CD8-positive, alpha-beta memory T cell (primary cell): ENCODE measurements around the gene LPP. TPM values are rescaled to one million over a fixed set of nuclear protein-coding genes. Genes with fewer than 3 reads are reported as not detected.

Source experiments
- CTCF ChIA-PET: fragments of 350-600 bp; sonication (Branson Sonifier 250); formaldehyde crosslinking; loops from one replicate; lab custom pipeline; 2021; ENCODE audit warnings: antibody characterized with exemption; lab: Charles Lee
- POLR2A ChIA-PET: fragments of 350-600 bp; sonication (Branson Sonifier 250); formaldehyde crosslinking; loops from one replicate; lab custom pipeline; 2021; ENCODE audit warnings: antibody characterized with exemption; lab: Charles Lee
- DNase-seq, 5 donors: peaks; one replicate each; pipeline versions ENCODE4 v3.0.0 to v3.0.0-alpha.2; 2020 to 2022; ENCODE audit warnings: mixed read lengths in 1 of 5
- H3K27ac ChIP-seq: one replicate; pipeline ENCODE4 v1.7.0; 2013; ENCODE audit warnings: low read depth, mild to moderate bottlenecking, low read length, moderate library complexity
- H3K27me3 ChIP-seq: 2 replicates; pipeline ENCODE4 v1.7.0; 2013; ENCODE audit warnings: low read length, mild to moderate bottlenecking; ENCODE audit not compliant: insufficient read depth, poor library complexity, severe bottlenecking
- H3K36me3 ChIP-seq: 2 replicates; pipeline ENCODE4 v1.7.0; 2013; ENCODE audit warnings: mild to moderate bottlenecking, low read length, moderate library complexity; ENCODE audit not compliant: insufficient read depth
- H3K4me1 ChIP-seq: 2 replicates; pipeline ENCODE4 v1.7.0; 2013; ENCODE audit warnings: mild to moderate bottlenecking, low read length, moderate library complexity; ENCODE audit not compliant: insufficient read depth
- H3K4me3 ChIP-seq: 2 replicates; pipeline ENCODE4 v1.7.0; 2013; ENCODE audit warnings: mild to moderate bottlenecking, low read length
- H3K9me3 ChIP-seq: 2 replicates; pipeline ENCODE4 v1.7.0; 2013; ENCODE audit warnings: mild to moderate bottlenecking, low read length
- H3K27ac Mint-ChIP-seq, 8 donors: one replicate each; pipeline ENCODE4 v1.8.0; 2020 to 2021; ENCODE audit warnings: mixed read lengths in 8 of 8, mild to moderate bottlenecking in 6 of 8, inconsistent platforms in 3 of 8, moderate library complexity in 3 of 8
- H3K27me3 Mint-ChIP-seq, 2 donors: one replicate each; pipeline ENCODE4 v1.8.0; 2020 to 2021; ENCODE audit warnings: mixed read lengths in 2 of 2, mild to moderate bottlenecking in 1 of 2, moderate library complexity in 1 of 2
- H3K36me3 Mint-ChIP-seq, 3 donors: one replicate each; pipeline ENCODE4 v1.8.0; 2020 to 2021; ENCODE audit warnings: mixed read lengths in 3 of 3, inconsistent platforms in 1 of 3, mild to moderate bottlenecking in 1 of 3
- H3K4me1 Mint-ChIP-seq, 3 donors: one replicate each; pipeline ENCODE4 v1.8.0; 2020 to 2021; ENCODE audit warnings: mixed read lengths in 3 of 3, inconsistent platforms in 1 of 3, mild to moderate bottlenecking in 1 of 3
- H3K4me3 Mint-ChIP-seq, 7 donors: one replicate each; pipeline ENCODE4 v1.8.0; 2020 to 2021; ENCODE audit warnings: mixed read lengths in 7 of 7, mild to moderate bottlenecking in 6 of 7, moderate library complexity in 4 of 7, inconsistent platforms in 2 of 7
- H3K9me3 Mint-ChIP-seq, 5 donors: one replicate each; pipeline ENCODE4 v1.8.0; 2020 to 2022; ENCODE audit warnings: mixed read lengths in 5 of 5, mild to moderate bottlenecking in 3 of 5, moderate library complexity in 2 of 5, inconsistent platforms in 1 of 5
- polyA plus RNA-seq: library from polyadenylated mRNA; unstranded; fragments of 300-500 nt; fragmentation: Illumina TruSeq; gene quantifications from one replicate; pipeline ENCODE4 v1.2.3, GENCODE V29; 2021
- total RNA-seq, 2 experiments: library from RNA; stranded (reverse); gene quantifications; one replicate each; pipeline ENCODE4 v1.2.3, GENCODE V29; 2021

Gene LPP
- total and polyA plus RNA-seq, 3 experiments from 2014 or later, result 13.4 to 23.5 (median 18.0) TPM

DNA sequence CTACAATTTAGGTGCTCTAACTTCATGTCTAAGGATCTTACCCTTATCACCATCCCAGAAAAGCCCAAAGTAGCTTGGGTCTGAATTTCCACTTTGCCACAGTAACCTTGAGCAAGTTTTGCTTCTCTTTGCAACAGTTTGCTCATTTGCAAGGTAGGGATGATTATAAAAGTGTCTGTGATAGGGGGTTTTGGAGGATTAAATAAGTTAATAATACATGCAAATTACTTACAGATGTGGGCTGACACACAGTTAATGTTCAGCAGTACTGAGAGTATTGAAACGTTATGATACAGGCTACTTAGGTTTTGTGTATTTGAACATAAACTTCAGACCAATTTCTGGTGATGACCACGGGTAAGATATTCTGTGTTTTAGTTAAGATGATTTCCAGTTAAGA lies 573.1 kb downstream of the LPP start:
- CTCF ChIA-PET, result no interaction called here
- no peaks in the 10 kb centered on the region for H3K9me3 Mint-ChIP-seq
- Histone ChIP-seq H3K27ac (no peak overlapping the region), H3K27me3 (no peaks in the 10 kb centered on the region), H3K4me3 (no peak overlapping the region), H3K36me3 (no peaks in the 10 kb centered on the region), H3K9me3 (no peaks in the 10 kb centered on the region), H3K4me1 (no peaks in the 10 kb centered on the region)
- POLR2A ChIA-PET, result no interaction called here
- H3K27ac Mint-ChIP-seq, result peak overlapping the region in 2 of 8 donors; percentile 10 to 26
- no peaks in the 10 kb centered on the region for H3K27me3 Mint-ChIP-seq
- peaks cover 22 to 32% (median 24%) of the 10 kb centered on the region in 3 donors for H3K4me1 Mint-ChIP-seq
- no peak for DNase-seq
- no peak overlapping the region for H3K4me3 Mint-ChIP-seq
- H3K36me3 Mint-ChIP-seq, result peaks cover 0 to 3% (median 2%) of the 10 kb centered on the region in 3 donors

DNA sequence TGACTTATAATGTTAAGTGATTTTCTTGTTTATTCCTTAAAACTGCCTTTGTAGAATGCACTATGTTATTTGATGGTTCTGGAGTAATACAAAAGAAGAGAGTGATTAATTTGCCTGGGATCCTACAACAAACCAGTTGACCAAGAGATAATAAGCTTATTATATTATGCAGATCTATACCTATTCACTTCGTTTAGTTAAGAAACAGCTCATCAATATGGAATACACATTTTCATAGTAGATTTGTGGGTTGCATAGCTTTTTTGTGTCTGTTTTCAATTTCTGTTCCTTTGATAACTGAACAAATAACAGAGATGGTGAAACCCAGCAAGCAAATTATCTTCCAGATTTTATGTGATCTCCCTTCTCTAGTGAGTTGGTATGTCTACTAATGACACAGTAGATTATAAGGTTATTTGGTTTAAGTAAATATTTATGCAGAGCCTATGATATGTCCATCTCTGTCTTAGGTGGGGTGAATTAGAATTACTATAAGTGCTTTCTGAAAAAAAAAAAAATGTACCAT lies 574.5 kb downstream of the LPP start:
- Mint-ChIP-seq H3K27ac (peak overlapping the region in 4 of 8 donors; percentile 4 to 81 (median 68)), H3K36me3 (peaks cover 2 to 3% (median 2%) of the 10 kb centered on the region in 3 donors), H3K27me3 (no peaks in the 10 kb centered on the region), H3K4me3 (no peak overlapping the region), H3K4me1 (peaks cover 17 to 23% (median 17%) of the 10 kb centered on the region in 3 donors), H3K9me3 (no peaks in the 10 kb centered on the region)
- Histone ChIP-seq H3K4me3 (no peak overlapping the region), H3K27ac (no peak overlapping the region), H3K27me3 (no peaks in the 10 kb centered on the region), H3K36me3 (no peaks in the 10 kb centered on the region), H3K9me3 (no peaks in the 10 kb centered on the region), H3K4me1 (no peaks in the 10 kb centered on the region)
- ChIA-PET POLR2A (no interaction called here), CTCF (no interaction called here)
- no peak for DNase-seq

DNA sequence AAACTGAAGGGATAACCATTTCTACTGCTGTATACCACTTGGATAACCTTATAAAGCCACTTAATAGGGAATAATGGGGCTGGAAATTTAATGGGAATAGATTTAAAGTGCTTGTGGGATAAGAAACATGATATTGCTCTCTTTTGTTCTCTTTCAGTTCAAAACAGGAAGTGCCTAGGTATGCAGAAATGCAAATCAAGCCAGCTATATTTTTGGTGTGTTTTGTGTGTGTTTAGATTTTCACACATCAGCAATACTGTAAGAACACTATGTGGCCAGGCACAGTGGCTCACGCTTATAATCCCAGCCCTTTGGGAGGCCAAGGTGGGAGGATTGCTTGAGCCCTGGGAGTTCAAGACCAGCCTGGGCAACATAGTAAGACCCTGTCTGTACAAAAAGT lies 575.5 kb downstream of the LPP start:
- POLR2A ChIA-PET, result interaction anchor here (0.6 to 0.7 kb wide), 2 partner anchors 742 to 990 kb away, joined by 3 to 8 read pairs; no protein-coding TSS in a partner anchor
- Mint-ChIP-seq H3K36me3 (peaks cover 2 to 3% (median 3%) of the 10 kb centered on the region in 3 donors), H3K4me1 (peaks cover 17 to 24% (median 17%) of the 10 kb centered on the region in 3 donors), H3K27me3 (no peaks in the 10 kb centered on the region), H3K4me3 (peak overlapping the region in 1 of 7 donors; percentile 24), H3K27ac (peak overlapping the region in 4 of 8 donors; percentile 54 to 81 (median 66)), H3K9me3 (no peaks in the 10 kb centered on the region)
- H3K4me1 ChIP-seq, result no peaks in the 10 kb centered on the region
- no peak for DNase-seq
- no peaks in the 10 kb centered on the region for H3K9me3 ChIP-seq
- no peak overlapping the region for H3K4me3 ChIP-seq
- H3K27ac ChIP-seq, result no peak overlapping the region
- CTCF ChIA-PET, result no interaction called here
- H3K36me3 ChIP-seq, result no peaks in the 10 kb centered on the region
- H3K27me3 ChIP-seq, result no peaks in the 10 kb centered on the region

DNA sequence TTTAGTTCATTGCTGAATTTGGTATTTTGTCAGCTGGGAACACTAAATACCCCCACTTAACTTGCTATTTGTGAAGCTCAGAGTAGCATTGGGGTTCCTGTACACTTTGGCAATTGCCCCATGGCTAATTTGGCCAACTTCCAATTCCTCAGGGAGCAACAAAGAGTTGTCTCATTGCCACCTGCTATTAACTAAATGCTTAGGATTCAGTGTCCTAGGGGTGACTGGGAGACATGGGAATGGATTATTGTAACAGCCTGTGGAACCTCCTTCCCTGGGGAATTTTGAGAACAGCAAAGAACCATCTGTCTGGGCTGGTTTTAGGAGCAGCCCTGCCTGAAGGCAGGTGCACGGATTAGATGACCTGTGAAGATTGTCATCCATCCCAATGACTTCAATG lies 580.4 kb downstream of the LPP start:
- no peaks in the 10 kb centered on the region for H3K9me3 ChIP-seq
- peaks cover 4 to 8% (median 5%) of the 10 kb centered on the region in 3 donors for H3K4me1 Mint-ChIP-seq
- H3K27me3 ChIP-seq, result no peaks in the 10 kb centered on the region
- H3K27ac ChIP-seq, result no peak overlapping the region
- DNase-seq, result no peak
- no peaks in the 10 kb centered on the region for H3K9me3 Mint-ChIP-seq
- H3K4me3 ChIP-seq, result no peak overlapping the region
- peaks cover 2 to 4% (median 3%) of the 10 kb centered on the region in 3 donors for H3K36me3 Mint-ChIP-seq
- no peak overlapping the region for H3K27ac Mint-ChIP-seq
- H3K36me3 ChIP-seq, result no peaks in the 10 kb centered on the region
- no peaks in the 10 kb centered on the region for H3K4me1 ChIP-seq
- ChIA-PET CTCF (interaction anchor here (1.2 kb wide), 1 partner anchor 14 kb away, joined by 4 read pairs; no protein-coding TSS in a partner anchor), POLR2A (no interaction called here)
- H3K4me3 Mint-ChIP-seq, result no peak overlapping the region
- no peaks in the 10 kb centered on the region for H3K27me3 Mint-ChIP-seq

DNA sequence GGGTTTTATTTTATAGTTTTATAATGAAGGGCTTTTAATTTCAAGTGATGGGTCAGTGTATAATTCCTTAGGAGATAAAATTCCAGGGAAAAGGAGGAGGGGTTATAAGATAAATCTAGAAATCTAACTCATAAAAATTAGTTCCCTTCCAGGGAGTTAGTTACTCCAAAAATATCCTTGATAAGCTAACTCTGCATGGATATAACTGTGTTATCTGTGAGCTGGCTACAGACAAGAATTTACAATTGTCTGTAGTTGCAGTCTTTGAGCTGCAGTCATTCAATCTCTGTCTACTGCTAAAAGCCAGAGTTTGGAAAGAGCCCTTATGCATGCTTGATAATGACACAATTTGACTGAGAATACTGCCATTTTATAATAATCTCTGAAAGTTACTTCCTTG lies 585.6 kb downstream of the LPP start:
- DNase-seq, result no peak
- ChIA-PET CTCF (no interaction called here), POLR2A (no interaction called here)
- no peaks in the 10 kb centered on the region for H3K36me3 ChIP-seq
- no peaks in the 10 kb centered on the region for H3K27me3 ChIP-seq
- H3K9me3 Mint-ChIP-seq, result no peaks in the 10 kb centered on the region
- H3K4me1 Mint-ChIP-seq, result no peaks in the 10 kb centered on the region
- H3K4me1 ChIP-seq, result no peaks in the 10 kb centered on the region
- H3K4me3 Mint-ChIP-seq, result no peak overlapping the region
- no peak overlapping the region for H3K4me3 ChIP-seq
- peaks cover 0 to 1% (median 0%) of the 10 kb centered on the region in 3 donors for H3K36me3 Mint-ChIP-seq
- no peak overlapping the region for H3K27ac ChIP-seq
- H3K27ac Mint-ChIP-seq, result no peak overlapping the region
- no peaks in the 10 kb centered on the region for H3K27me3 Mint-ChIP-seq
- no peaks in the 10 kb centered on the region for H3K9me3 ChIP-seq

DNA sequence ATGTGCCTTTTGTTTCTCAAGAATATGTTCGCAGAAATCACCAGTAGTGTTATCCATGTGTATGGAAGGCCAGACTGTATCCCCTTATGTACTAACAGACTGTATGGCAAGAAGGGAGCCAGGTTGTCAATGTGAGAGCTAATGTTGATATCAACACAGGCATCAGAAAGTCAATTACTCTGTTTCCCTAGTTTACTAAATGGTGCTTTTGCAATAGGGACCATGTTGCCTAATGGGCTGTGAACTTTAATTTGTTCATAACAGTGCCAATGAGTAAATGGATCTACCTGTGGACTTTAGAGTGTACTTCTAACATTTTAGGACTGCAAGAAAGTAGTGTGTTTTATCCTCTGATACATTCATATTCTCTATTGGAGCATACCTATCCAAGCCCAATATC lies 586.1 kb downstream of the LPP start:
- Histone ChIP-seq H3K27me3 (no peaks in the 10 kb centered on the region), H3K36me3 (no peaks in the 10 kb centered on the region), H3K9me3 (no peaks in the 10 kb centered on the region), H3K4me1 (no peaks in the 10 kb centered on the region), H3K4me3 (no peak overlapping the region), H3K27ac (no peak overlapping the region)
- no peaks in the 10 kb centered on the region for H3K27me3 Mint-ChIP-seq
- POLR2A ChIA-PET, result no interaction called here
- H3K27ac Mint-ChIP-seq, result no peak overlapping the region
- H3K9me3 Mint-ChIP-seq, result no peaks in the 10 kb centered on the region
- CTCF ChIA-PET, result no interaction called here
- no peak for DNase-seq
- peaks cover 0 to 1% (median 0%) of the 10 kb centered on the region in 3 donors for H3K36me3 Mint-ChIP-seq
- no peak overlapping the region for H3K4me3 Mint-ChIP-seq
- H3K4me1 Mint-ChIP-seq, result no peaks in the 10 kb centered on the region

DNA sequence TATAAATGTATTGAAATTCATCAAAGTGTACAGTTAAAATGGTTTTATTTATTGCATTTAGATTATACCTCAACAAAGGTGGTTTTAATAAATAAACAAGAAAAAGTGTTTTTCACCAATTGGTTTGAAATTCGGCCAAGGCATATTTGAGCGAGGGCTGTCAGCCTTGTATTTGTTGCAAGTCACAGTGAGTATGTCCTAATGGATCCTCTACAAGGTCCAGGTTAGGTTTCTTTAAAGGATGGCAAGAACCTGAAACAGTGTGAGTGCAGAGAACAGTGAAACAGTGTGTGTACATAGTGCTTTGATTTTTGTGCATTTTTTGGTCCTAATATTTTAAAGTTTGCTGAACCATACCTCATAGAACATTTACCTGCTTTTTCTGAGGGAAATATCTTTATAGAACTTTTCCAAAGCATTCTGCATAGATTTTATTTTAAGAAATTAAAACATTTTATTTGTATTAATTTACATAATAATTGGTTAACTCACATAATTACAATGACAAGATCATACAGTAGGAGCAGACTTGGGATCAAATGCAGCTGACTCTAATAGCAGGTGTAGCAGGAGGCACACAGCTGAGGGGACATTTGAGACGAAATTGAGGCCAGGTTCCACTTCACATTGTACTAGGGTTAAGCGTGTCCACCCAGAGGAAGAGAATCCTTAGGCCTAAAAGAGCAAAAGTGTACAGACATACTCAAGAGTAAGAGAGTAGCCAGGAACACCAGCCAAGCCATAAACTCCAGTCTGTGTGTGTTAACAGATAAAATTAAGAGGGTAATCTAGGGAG lies 589.0 kb downstream of the LPP start:
- H3K27me3 Mint-ChIP-seq, result no peaks in the 10 kb centered on the region
- no peaks in the 10 kb centered on the region for H3K4me1 Mint-ChIP-seq
- ChIA-PET POLR2A (no interaction called here), CTCF (interaction anchor here (15.9 kb wide), 1 partner anchor 1004 kb away, joined by 178 read pairs; no protein-coding TSS in a partner anchor)
- no peak overlapping the region for H3K4me3 Mint-ChIP-seq
- Histone ChIP-seq H3K27ac (no peak overlapping the region), H3K27me3 (no peaks in the 10 kb centered on the region), H3K4me3 (no peak overlapping the region), H3K36me3 (no peaks in the 10 kb centered on the region), H3K9me3 (no peaks in the 10 kb centered on the region), H3K4me1 (no peaks in the 10 kb centered on the region)
- no peaks in the 10 kb centered on the region for H3K9me3 Mint-ChIP-seq
- peaks cover 0 to 1% (median 0%) of the 10 kb centered on the region in 3 donors for H3K36me3 Mint-ChIP-seq
- DNase-seq, result no peak
- peak overlapping the region in 1 of 8 donors; percentile 4 for H3K27ac Mint-ChIP-seq

DNA sequence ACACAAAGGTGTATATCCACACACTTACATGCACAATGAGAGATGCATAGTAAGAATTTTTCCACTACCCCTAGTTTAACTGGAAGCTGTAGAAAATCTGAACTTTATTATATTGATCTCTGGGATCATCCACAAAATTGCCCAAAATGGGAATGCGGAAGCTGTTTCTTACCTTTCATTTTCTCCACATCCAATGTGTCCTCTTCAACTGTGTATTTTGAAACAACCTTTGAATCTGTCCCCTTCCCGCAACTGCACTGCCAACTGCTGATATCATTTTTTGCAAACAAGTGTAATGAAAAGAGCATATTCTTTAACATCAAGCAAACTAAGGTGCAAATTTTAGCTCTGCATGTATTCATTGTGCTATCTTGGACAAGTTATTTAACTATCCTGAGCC lies 590.2 kb downstream of the LPP start:
- no peaks in the 10 kb centered on the region for H3K4me1 ChIP-seq
- H3K36me3 Mint-ChIP-seq, result no peaks in the 10 kb centered on the region
- no peaks in the 10 kb centered on the region for H3K27me3 ChIP-seq
- H3K4me3 ChIP-seq, result no peak overlapping the region
- no peak overlapping the region for H3K27ac Mint-ChIP-seq
- DNase-seq, result no peak
- H3K4me3 Mint-ChIP-seq, result no peak overlapping the region
- ChIA-PET POLR2A (no interaction called here), CTCF (interaction anchor here (15.9 kb wide), 1 partner anchor 1006 kb away, joined by 178 read pairs; no protein-coding TSS in a partner anchor)
- H3K27ac ChIP-seq, result no peak overlapping the region
- no peaks in the 10 kb centered on the region for H3K36me3 ChIP-seq
- H3K9me3 Mint-ChIP-seq, result no peaks in the 10 kb centered on the region
- no peaks in the 10 kb centered on the region for H3K4me1 Mint-ChIP-seq
- H3K9me3 ChIP-seq, result no peaks in the 10 kb centered on the region
- no peaks in the 10 kb centered on the region for H3K27me3 Mint-ChIP-seq
